ENCODE data around the gene MASP2.
A peak's percentile ranks its signal among the peaks of the same experiment; 100 is the strongest.
"Not testable (repeated sequence)": the region's sequence is repeated elsewhere in the genome, so short reads cannot be mapped to it uniquely, and the experiment has no call there.

Gene MASP2

DNA sequence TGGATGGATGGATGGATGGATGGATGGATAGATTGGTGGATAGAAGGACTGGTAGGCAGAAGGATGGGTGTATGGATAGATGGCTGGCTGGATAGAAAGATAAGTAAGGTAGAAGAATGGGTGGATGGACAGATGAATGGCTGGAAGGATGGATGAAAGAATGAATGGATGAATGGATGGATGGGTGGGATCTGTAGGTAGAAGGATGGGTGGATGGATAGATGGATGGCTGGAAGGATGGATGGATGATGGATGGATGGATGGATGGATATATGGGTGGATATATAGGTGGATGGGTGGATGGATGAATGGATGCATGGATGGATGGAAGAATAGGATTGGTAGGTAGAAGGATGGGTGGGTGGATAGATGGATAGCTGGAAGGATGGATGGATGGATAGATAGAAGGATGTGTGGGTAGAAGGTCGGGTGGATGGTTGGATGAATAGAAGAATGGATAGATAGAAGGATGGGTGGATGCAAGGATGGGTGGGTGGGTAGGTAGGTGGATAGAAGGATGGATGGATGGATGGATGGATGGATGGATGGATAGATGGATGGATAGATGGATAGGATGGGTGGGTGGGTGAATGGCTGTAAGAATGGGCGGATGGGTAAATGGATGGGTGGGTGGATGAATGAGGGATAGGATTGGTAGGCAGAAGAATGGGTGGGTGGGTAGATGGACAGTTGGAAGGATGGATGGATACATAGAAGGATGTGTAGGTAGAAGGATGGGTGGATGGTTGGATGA, 7.5 kb downstream of the MASP2 start:
- Histone ChIP-seq H3K14ac (ENCODE audit: low read length) (no peak overlapping the region), H3K4ac (ENCODE audit: low read depth, low read length) (no peak overlapping the region), H2BK12ac (ENCODE audit: low read length) (no peak overlapping the region), H3K79me2 (ENCODE audit: control insufficient read depth, insufficient read depth, low read length, poor library complexity) (no peaks in the 10 kb centered on the region), H3K9ac (ENCODE audit: low read length) (no peak overlapping the region), H3K79me1 (ENCODE audit: low read length) (no peaks in the 10 kb centered on the region), H4K12ac (ENCODE audit: low read depth, low read length) (no peak overlapping the region), H3K4me2 (ENCODE audit: low read length) (no peak overlapping the region), H4K8ac (ENCODE audit: low read depth, low read length) (no peak overlapping the region), H3K18ac (ENCODE audit: low read length) (no peak overlapping the region), H3K27ac (ENCODE audit: low read depth, low read length) (no peak overlapping the region), H3K23ac (ENCODE audit: low read length) (no peak overlapping the region), H3K27me3 (ENCODE audit: insufficient read depth, low read length) (no peaks in the 10 kb centered on the region), H3K4me1 (ENCODE audit: control insufficient read depth in 1 of 2, insufficient read depth in 2 of 2, low read length in 2 of 2) (no peaks in the 10 kb centered on the region), H3K4me3 (ENCODE audit: low read depth, low read length) (no peak overlapping the region), H2BK120ac (ENCODE audit: insufficient read depth, low read length, poor library complexity) (no peak overlapping the region), H4K91ac (ENCODE audit: low read depth, low read length) (no peak overlapping the region), H3K36me3 (ENCODE audit: control insufficient read depth in 1 of 2, insufficient read depth in 2 of 2, low read length in 2 of 2) (no peaks in the 10 kb centered on the region), H3K9me3 (ENCODE audit: insufficient read depth, low read depth, low read length) (peaks cover 1% of the 10 kb centered on the region), H2AK5ac (ENCODE audit: low read length) (no peak overlapping the region), H2BK5ac (ENCODE audit: low read depth, low read length, poor library complexity) (no peak overlapping the region), H2AFZ (ENCODE audit: insufficient read depth, low read length, poor library complexity) (no peak overlapping the region)
- DNase-seq, result no peak
- 100% methylated on average over 2 of the region's 2 CpGs for WGBS (ENCODE audit: extremely low coverage, insufficient coverage, insufficient read length)

DNA sequence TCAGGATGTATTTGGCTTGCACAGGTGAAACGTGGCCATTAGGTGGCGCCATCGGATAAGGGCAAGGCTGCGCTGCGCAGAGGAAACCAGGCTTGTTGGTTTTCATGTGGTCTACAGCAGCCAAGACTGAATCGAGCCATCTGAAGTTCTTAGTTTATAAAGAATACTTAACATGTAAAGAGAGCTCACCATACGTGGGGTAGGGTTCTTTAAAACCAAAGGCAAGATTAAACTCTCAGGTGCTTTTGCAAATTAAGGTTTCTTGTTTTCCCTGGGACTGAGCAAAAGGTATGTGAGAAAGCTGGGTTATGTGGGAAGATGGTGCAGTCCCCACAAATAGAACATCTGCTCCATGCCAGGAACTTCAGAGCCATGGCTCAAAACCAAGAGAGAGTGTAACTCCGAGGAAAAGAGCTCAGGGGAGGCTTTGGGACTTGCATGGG, 9.3 kb downstream of the MASP2 start:
- H3K36me3 ChIP-seq (ENCODE audit: control insufficient read depth in 1 of 2, insufficient read depth in 2 of 2, low read length in 2 of 2), result no peaks in the 10 kb centered on the region
- H3K18ac ChIP-seq (ENCODE audit: low read length), result no peak overlapping the region
- DNase-seq, result peak; percentile 72 to 90
- WGBS (ENCODE audit: extremely low coverage, insufficient coverage, insufficient read length), result no CpG with 5 or more reads among the region's 8 CpGs
- H2BK5ac ChIP-seq (ENCODE audit: low read depth, low read length, poor library complexity), result no peak overlapping the region
- H3K27me3 ChIP-seq (ENCODE audit: insufficient read depth, low read length), result no peaks in the 10 kb centered on the region
- no peak overlapping the region for H3K4ac ChIP-seq (ENCODE audit: low read depth, low read length)
- H3K79me1 ChIP-seq (ENCODE audit: low read length), result no peaks in the 10 kb centered on the region
- no peak overlapping the region for H2AK5ac ChIP-seq (ENCODE audit: low read length)
- H3K23ac ChIP-seq (ENCODE audit: low read length), result no peak overlapping the region
- no peak overlapping the region for H2BK12ac ChIP-seq (ENCODE audit: low read length)
- H3K79me2 ChIP-seq (ENCODE audit: control insufficient read depth, insufficient read depth, low read length, poor library complexity), result no peaks in the 10 kb centered on the region
- no peak overlapping the region for H3K4me3 ChIP-seq (ENCODE audit: low read depth, low read length)
- no peak overlapping the region for H4K91ac ChIP-seq (ENCODE audit: low read depth, low read length)
- no peak overlapping the region for H3K27ac ChIP-seq (ENCODE audit: low read depth, low read length)
- no peaks in the 10 kb centered on the region for H3K4me1 ChIP-seq (ENCODE audit: control insufficient read depth in 1 of 2, insufficient read depth in 2 of 2, low read length in 2 of 2)
- no peak overlapping the region for H3K9ac ChIP-seq (ENCODE audit: low read length)
- peaks cover 1% of the 10 kb centered on the region for H3K9me3 ChIP-seq (ENCODE audit: insufficient read depth, low read depth, low read length)
- H3K4me2 ChIP-seq (ENCODE audit: low read length), result no peak overlapping the region
- no peak overlapping the region for H2BK120ac ChIP-seq (ENCODE audit: insufficient read depth, low read length, poor library complexity)
- H3K14ac ChIP-seq (ENCODE audit: low read length), result no peak overlapping the region
- no peak overlapping the region for H4K12ac ChIP-seq (ENCODE audit: low read depth, low read length)
- H4K8ac ChIP-seq (ENCODE audit: low read depth, low read length), result no peak overlapping the region
- no peak overlapping the region for H2AFZ ChIP-seq (ENCODE audit: insufficient read depth, low read length, poor library complexity)

DNA sequence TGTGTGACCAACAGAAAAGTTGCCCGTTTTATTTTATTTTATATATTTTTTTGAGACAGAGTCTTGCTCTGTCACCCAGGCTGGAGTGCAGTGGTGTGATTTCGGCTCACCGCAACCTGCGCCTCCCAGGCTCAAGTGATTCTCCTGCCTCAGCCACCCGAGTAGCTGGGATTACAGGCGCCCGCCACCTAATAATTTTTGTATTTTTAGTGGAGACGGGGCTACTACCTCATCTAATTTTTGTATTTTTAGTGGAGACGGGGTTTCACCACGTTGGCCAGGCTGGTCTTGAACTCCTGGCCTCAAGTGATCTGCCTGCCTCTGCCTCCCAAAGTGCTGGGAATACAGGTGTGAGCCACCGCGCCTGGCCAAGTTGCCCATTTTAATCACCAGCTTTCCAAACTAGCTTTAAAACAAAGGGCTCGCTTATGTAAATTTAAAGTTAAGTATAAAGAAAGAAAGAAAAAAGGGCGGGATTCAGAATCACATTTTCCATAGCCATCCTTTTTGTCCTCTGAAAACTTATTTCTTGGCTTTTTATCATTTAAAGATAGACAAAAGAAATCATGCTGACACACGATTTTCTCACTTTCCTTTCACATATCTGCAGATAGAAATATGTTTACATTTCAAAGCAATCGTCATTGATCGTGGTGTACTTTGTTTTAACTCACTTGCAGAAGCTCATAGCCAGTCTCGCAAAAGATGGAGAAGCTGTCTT, 9.9 kb downstream of the MASP2 start:
- not testable (repeated sequence) for DNase-seq; H2BK120ac ChIP-seq (ENCODE audit: insufficient read depth, low read length, poor library complexity); H4K12ac ChIP-seq (ENCODE audit: low read depth, low read length); H3K18ac ChIP-seq (ENCODE audit: low read length); H3K27ac ChIP-seq (ENCODE audit: low read depth, low read length); H3K9me3 ChIP-seq (ENCODE audit: insufficient read depth, low read depth, low read length); H2BK5ac ChIP-seq (ENCODE audit: low read depth, low read length, poor library complexity); H4K8ac ChIP-seq (ENCODE audit: low read depth, low read length); H3K4me1 ChIP-seq (ENCODE audit: control insufficient read depth in 1 of 2, insufficient read depth in 2 of 2, low read length in 2 of 2); H3K9ac ChIP-seq (ENCODE audit: low read length); H2AFZ ChIP-seq (ENCODE audit: insufficient read depth, low read length, poor library complexity); H3K27me3 ChIP-seq (ENCODE audit: insufficient read depth, low read length); H3K23ac ChIP-seq (ENCODE audit: low read length); H2BK12ac ChIP-seq (ENCODE audit: low read length); H2AK5ac ChIP-seq (ENCODE audit: low read length); H4K91ac ChIP-seq (ENCODE audit: low read depth, low read length); H3K4me3 ChIP-seq (ENCODE audit: low read depth, low read length); H3K4ac ChIP-seq (ENCODE audit: low read depth, low read length); H3K14ac ChIP-seq (ENCODE audit: low read length); H3K36me3 ChIP-seq (ENCODE audit: control insufficient read depth in 1 of 2, insufficient read depth in 2 of 2, low read length in 2 of 2); H3K79me2 ChIP-seq (ENCODE audit: control insufficient read depth, insufficient read depth, low read length, poor library complexity); H3K4me2 ChIP-seq (ENCODE audit: low read length); H3K79me1 ChIP-seq (ENCODE audit: low read length)
- no CpG with 5 or more reads among the region's 18 CpGs for WGBS (ENCODE audit: extremely low coverage, insufficient coverage, insufficient read length)

DNA sequence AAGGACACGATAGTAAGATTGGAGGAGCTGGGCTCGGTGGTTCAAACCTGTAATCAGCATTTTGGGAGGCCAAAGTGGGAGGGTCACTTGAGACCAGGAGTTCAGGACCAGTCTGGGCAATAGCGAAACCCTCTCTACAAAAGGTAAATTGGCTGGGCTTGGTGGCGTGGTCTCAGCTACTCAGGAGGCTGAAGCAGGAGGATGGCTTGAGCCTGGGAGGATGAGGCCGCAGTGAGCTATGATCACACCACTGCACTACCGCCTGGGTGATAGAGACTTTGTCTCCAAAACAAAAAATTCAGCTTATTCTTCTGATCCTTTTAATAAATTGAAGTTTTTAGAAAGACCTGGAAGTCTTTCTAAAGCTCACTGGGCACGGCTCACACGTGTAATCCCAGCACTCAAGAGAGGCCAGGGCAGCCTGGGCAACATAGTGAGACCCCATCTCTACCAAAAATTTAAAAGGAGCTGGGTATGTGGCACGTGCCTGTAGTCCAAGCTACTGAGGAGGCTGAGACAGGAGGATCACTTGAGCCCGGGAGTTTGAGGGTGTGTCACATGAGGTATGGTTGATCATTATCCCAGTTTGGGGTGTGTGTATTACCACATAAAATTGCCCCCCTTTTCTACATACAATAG, 15.3 kb downstream of the MASP2 start:
- H3K14ac ChIP-seq (ENCODE audit: low read length), result no peak overlapping the region
- H3K79me1 ChIP-seq (ENCODE audit: low read length), result no peaks in the 10 kb centered on the region
- H3K4me1 ChIP-seq (ENCODE audit: control insufficient read depth in 1 of 2, insufficient read depth in 2 of 2, low read length in 2 of 2), result no peaks in the 10 kb centered on the region
- H2AFZ ChIP-seq (ENCODE audit: insufficient read depth, low read length, poor library complexity), result no peak overlapping the region
- no peak overlapping the region for H2BK12ac ChIP-seq (ENCODE audit: low read length)
- no peaks in the 10 kb centered on the region for H3K9me3 ChIP-seq (ENCODE audit: insufficient read depth, low read depth, low read length)
- H2BK120ac ChIP-seq (ENCODE audit: insufficient read depth, low read length, poor library complexity), result no peak overlapping the region
- H3K27me3 ChIP-seq (ENCODE audit: insufficient read depth, low read length), result no peaks in the 10 kb centered on the region
- peaks cover 7 to 8% of the 10 kb centered on the region in 2 experiments for H3K36me3 ChIP-seq (ENCODE audit: control insufficient read depth in 1 of 2, insufficient read depth in 2 of 2, low read length in 2 of 2)
- no peak overlapping the region for H4K12ac ChIP-seq (ENCODE audit: low read depth, low read length)
- H3K4me3 ChIP-seq (ENCODE audit: low read depth, low read length), result no peak overlapping the region
- WGBS (ENCODE audit: extremely low coverage, insufficient coverage, insufficient read length), result no CpG with 5 or more reads among the region's 10 CpGs
- H3K79me2 ChIP-seq (ENCODE audit: control insufficient read depth, insufficient read depth, low read length, poor library complexity), result no peaks in the 10 kb centered on the region
- H4K8ac ChIP-seq (ENCODE audit: low read depth, low read length), result no peak overlapping the region
- no peak overlapping the region for H4K91ac ChIP-seq (ENCODE audit: low read depth, low read length)
- H3K23ac ChIP-seq (ENCODE audit: low read length), result no peak overlapping the region
- no peak overlapping the region for H3K4me2 ChIP-seq (ENCODE audit: low read length)
- H3K27ac ChIP-seq (ENCODE audit: low read depth, low read length), result no peak overlapping the region
- no peak for DNase-seq
- no peak overlapping the region for H2BK5ac ChIP-seq (ENCODE audit: low read depth, low read length, poor library complexity)
- no peak overlapping the region for H3K4ac ChIP-seq (ENCODE audit: low read depth, low read length)
- H3K18ac ChIP-seq (ENCODE audit: low read length), result no peak overlapping the region
- no peak overlapping the region for H2AK5ac ChIP-seq (ENCODE audit: low read length)
- no peak overlapping the region for H3K9ac ChIP-seq (ENCODE audit: low read length)
